NT2/D1 (cell line): ENCODE data around the gene TSN.

Experiments
- SUZ12 ChIP-seq: IDR thresholded peaks from 2 replicates; pipeline ENCODE4 v1.6.1; 2011; ENCODE audit not compliant: insufficient read length, insufficient read depth; ENCODE audit errors: extremely low read depth
- YY1 ChIP-seq: IDR thresholded peaks from 2 replicates; pipeline ENCODE4 v1.6.1; 2011; ENCODE audit not compliant: insufficient read length, insufficient read depth
- ZNF274 ChIP-seq: IDR thresholded peaks from 2 replicates; pipeline ENCODE4 v1.6.1; 2011; ENCODE audit warnings: mild to moderate bottlenecking, low read depth, low read length

DNA sequence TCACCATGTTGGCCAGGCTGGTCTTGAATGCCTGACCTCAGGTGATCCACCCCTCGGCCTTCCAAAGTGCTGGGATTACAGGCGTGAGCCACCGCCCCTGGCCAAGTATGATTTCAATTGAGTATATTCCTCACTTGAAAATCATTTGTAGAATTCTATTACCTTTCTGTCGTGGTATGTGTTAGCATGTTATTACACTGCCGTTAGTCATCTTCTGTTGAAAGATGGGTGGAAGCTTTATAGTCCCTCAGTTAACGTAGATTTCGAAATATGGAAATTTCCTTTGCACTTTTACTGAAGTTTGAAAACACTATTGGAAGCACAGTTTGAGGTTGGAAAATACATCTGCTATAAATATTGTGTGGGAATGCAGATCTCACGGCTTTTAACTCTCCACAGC is 33.5 kb upstream of the TSN start:
- TF ChIP-seq YY1 (no peak), ZNF274 (no peak), SUZ12 (no peak)
